Vagina (tissue), 2 donors: ENCODE data around the gene ELP4. TPM values are rescaled to one million over a fixed set of nuclear protein-coding genes. Genes with fewer than 3 reads are reported as not detected.

ENCODE experiments used
- DNase-seq, 2 donors: peaks; one replicate each; pipeline ENCODE4 v3.0.0-alpha.2; 2017; ENCODE audit errors: extremely low spot score in 2 of 2
- H3K27ac ChIP-seq: fragments of 200-600 bp; sonication (generic); one replicate; pipeline ENCODE4 v1.5.1; 2019
- H3K27me3 ChIP-seq: fragments of 200-600 bp; sonication (generic); one replicate; pipeline ENCODE4 v1.5.1; 2019
- H3K36me3 ChIP-seq, 2 donors: fragments of 200-600 bp; sonication (generic); one replicate each; pipeline ENCODE4 v1.5.1; 2017 to 2019
- H3K4me1 ChIP-seq: fragments of 200-600 bp; sonication (generic); one replicate; pipeline ENCODE4 v1.5.1; 2019
- H3K4me3 ChIP-seq, 2 donors: fragments of 200-600 bp; sonication (generic); 1 replicate in 1 of 2; 2 replicates in 1 of 2; pipeline ENCODE4 v1.5.1; 2016 to 2019
- H3K9me3 ChIP-seq: fragments of 200-600 bp; sonication (generic); one replicate; pipeline ENCODE4 v1.5.1; 2019
- POLR2A ChIP-seq, 2 donors: fragments of 450-650 bp; IDR thresholded peaks; one replicate each; pipeline ENCODE4 v1.6.1; 2017; ENCODE audit warnings: antibody characterized with exemption in 2 of 2, mild to moderate bottlenecking in 2 of 2, moderate library complexity in 2 of 2
- POLR2AphosphoS5 ChIP-seq, 2 donors: sonication (generic); formaldehyde crosslinking; IDR thresholded peaks; one replicate each; pipeline ENCODE4 v1.9.0; 2017; ENCODE audit warnings: antibody characterized with exemption in 2 of 2, mild to moderate bottlenecking in 2 of 2, low read depth in 1 of 2; ENCODE audit not compliant: insufficient read depth in 1 of 2
- intact Hi-C: fragments of 100-400 bp; cut with DNase I; formaldehyde crosslinking; loops from one replicate; pipeline ENCODE4 v1.15.1; 2023
- total RNA-seq: library from RNA; depleted of rRNA; stranded (reverse); fragments of >200 nt; gene quantifications from one replicate; pipeline ENCODE4 v1.2.3, GENCODE V29; 2016
- TF ChIP-seq, protein P1 (sequence below), 3 experiments: fragments of 450-650 bp in 2 of 3; fragments of 200-600 bp in 1 of 3; sonication (generic) in 1 of 3; IDR thresholded peaks; one replicate each; pipeline ENCODE4 v1.5.1; 2017 to 2019; ENCODE audit warnings: antibody characterized with exemption in 3 of 3, mild to moderate bottlenecking in 2 of 3, moderate library complexity in 2 of 3

The ELP4 gene
- total RNA-seq, 1 donor from 2014 or later, result 23.3 TPM

DNA sequence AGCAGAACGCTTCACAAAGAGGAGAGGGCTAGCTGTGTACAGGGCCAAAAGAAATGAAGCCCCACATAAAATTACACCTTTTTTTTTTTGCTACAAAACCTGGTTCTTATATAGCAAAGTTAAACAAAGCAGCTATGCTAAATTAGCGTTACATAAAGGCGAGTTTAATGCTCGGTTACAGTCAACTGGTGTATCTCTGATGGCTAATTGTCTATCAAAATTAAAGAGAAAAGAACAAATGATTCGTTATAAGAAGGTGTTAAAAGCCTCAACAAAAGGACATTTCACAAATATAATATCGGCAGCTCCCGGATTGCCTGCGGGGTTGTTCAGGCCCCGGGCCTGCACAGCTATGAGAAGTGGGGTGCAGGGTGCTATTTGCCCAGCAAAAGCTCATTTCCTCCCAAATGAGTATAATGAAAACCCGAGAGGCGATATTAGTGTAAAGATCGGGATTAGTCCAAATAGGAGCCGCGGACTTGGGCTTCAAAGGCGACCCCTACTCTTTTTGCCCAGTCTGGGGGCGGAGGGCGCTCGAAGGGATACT is 314.8 kb downstream of the ELP4 start:
- TF ChIP-seq, protein P1, sequence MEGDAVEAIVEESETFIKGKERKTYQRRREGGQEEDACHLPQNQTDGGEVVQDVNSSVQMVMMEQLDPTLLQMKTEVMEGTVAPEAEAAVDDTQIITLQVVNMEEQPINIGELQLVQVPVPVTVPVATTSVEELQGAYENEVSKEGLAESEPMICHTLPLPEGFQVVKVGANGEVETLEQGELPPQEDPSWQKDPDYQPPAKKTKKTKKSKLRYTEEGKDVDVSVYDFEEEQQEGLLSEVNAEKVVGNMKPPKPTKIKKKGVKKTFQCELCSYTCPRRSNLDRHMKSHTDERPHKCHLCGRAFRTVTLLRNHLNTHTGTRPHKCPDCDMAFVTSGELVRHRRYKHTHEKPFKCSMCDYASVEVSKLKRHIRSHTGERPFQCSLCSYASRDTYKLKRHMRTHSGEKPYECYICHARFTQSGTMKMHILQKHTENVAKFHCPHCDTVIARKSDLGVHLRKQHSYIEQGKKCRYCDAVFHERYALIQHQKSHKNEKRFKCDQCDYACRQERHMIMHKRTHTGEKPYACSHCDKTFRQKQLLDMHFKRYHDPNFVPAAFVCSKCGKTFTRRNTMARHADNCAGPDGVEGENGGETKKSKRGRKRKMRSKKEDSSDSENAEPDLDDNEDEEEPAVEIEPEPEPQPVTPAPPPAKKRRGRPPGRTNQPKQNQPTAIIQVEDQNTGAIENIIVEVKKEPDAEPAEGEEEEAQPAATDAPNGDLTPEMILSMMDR (IDR thresholded peaks at IDR 0.05), result no peak
- TF ChIP-seq POLR2A (IDR thresholded peaks at IDR 0.05) (no peak), POLR2AphosphoS5 (IDR thresholded peaks at IDR 0.05; ENCODE audit: insufficient read depth in 1 of 2, low read depth in 1 of 2) (no peak)
- no peak for DNase-seq
- Histone ChIP-seq H3K4me3 (no peak overlapping the region), H3K9me3 (no peaks in the 10 kb centered on the region), H3K36me3 (no peaks in the 10 kb centered on the region), H3K4me1 (peaks cover 14% of the 10 kb centered on the region), H3K27ac (no peak overlapping the region), H3K27me3 (peaks cover 18% of the 10 kb centered on the region)
- intact Hi-C loops, result no loop called here

DNA sequence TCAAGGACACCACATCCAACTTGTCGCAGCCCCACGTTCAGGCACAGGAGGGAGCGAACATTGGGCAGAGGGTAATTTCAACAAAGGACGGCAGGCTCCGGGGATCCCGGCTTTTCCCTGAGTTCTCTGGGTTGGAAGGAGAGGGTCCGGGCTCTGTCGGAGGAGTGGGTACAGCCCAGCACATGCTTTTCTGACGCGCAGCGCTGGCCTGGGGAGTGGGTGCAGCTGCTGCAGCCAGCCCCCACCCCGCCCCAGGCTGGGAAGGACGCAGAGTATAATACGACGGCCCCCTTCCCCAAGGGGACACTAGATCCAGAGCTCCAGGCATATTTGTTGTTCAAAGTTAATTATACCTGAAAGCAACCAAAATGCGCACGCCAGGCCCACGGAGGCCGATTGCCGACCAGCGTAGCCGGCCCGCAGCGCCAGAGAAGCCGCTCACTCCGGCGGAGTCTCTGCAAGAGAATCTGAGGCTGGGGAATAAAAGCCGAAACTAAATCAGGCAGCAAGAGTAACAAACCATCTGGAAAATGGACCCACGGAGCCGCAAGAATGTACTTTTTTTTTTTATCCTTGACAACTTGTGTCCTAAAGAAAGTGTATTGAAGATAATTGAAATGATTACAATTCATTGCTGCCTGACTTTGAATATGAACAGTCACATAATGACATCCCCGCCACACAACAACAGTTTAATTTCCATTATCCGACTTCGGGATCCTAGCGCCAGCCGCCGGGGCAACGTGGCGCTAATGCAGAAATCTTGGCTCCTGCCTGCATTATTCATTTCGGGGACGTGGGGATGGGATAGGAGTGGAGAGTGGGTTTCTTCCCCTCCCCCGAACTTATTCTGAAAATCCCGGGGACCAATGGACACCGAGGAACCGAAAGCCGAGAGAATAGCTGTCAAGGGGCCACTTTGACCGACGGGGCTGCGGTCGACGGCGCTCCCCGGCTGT is 315.6 kb downstream of the ELP4 start:
- peaks cover 16% of the 10 kb centered on the region for H3K27me3 ChIP-seq

DNA sequence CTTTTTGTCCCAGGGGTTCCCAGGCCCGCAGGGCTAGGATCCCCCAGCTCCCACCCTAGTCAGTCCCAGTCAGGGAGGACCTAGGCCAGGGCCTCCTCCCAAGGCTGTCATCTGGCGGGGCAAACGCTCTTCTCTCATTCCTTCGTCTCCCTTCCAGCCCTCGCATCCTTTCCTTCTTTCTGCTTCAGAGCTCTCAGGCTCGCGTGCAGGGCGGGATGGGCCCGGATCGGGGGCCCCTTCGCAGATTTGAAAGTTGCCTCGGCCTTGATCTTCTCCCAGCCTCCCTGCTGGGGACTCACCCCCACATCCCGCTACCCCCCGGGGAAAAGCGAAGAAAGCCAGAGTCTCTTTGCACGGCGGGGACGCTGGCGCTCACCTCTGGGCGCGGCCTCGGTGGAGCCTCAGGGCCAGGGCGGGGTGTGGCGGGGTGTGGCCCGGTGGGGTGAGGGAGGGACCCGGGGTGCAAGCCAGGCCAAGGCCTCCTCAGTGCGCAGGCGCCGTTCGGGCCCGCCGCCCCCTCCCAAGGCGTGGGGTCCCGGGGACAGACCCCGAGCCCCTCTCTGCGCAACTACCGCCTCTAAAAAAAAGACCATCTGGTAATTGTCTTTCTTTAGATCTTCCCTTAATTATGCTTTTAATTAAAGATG is 316.4 kb downstream of the ELP4 start:
- H3K4me1 ChIP-seq, result peaks cover 14% of the 10 kb centered on the region
- H3K4me3 ChIP-seq, result no peak overlapping the region
- peaks cover 16% of the 10 kb centered on the region for H3K27me3 ChIP-seq
- H3K27ac ChIP-seq, result no peak overlapping the region
- intact Hi-C loops, result no loop called here
- H3K36me3 ChIP-seq, result no peaks in the 10 kb centered on the region
- H3K9me3 ChIP-seq, result no peaks in the 10 kb centered on the region
- DNase-seq, result no peak
- TF ChIP-seq POLR2AphosphoS5 (IDR thresholded peaks at IDR 0.05; ENCODE audit: insufficient read depth in 1 of 2, low read depth in 1 of 2), result no peak
- TF ChIP-seq POLR2A (IDR thresholded peaks at IDR 0.05), result no peak
- TF ChIP-seq, protein P1 (IDR thresholded peaks at IDR 0.05), result no peak

More for the DNA sequence above, 315.6 kb downstream of the ELP4 start:
- no peak for DNase-seq
- Histone ChIP-seq H3K36me3 (no peaks in the 10 kb centered on the region), H3K9me3 (no peaks in the 10 kb centered on the region), H3K27ac (no peak overlapping the region), H3K4me3 (no peak overlapping the region), H3K4me1 (peaks cover 14% of the 10 kb centered on the region)
- TF ChIP-seq, protein P1 (IDR thresholded peaks at IDR 0.05), result no peak
- TF ChIP-seq POLR2A (IDR thresholded peaks at IDR 0.05) (no peak), POLR2AphosphoS5 (IDR thresholded peaks at IDR 0.05; ENCODE audit: insufficient read depth in 1 of 2, low read depth in 1 of 2) (no peak)
- intact Hi-C loops, result no loop called here

DNA sequence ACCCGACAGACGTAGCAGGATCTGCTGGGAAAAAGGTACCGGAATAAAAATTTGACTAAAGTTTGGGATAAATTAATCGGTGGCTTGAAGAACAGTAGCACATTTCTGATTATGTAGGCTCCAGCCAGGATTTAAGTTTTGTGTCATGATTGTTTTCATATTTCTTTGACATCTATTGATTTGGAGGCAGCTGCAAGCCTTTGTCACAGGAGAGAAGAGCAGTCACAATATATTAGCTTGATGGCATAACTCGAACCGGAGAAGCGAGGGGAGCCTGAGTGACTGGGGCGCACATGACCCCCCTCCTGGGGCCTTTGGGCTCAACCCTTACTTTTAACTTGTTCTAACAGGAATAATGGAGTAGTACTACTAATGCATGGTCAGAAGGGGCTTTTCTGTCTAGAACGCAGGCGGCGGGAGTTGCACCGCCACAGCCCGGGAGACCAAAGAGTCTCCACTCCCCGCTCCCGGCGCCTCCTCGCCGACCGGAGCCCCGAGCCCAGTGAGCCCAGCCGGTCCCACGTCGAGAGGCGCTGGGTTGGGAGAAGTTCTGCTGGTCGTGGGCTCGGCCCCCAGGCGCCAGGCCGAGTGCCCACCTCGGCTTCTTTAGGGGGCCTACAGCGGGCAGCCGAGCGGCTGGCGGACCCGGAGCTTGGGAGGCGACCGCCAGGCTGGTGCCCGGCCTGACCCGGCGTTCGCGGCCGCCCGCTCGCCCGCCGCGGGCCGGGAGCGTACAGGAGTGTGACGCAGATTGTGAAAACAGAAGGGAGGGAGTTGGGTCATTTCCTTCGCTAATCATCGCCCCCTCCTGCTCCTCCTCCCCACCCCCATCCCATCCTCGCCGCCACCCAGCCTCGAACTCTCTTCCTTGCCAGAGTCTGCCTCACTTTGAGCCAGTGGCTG is 317.2 kb downstream of the ELP4 start:
- no peak for DNase-seq
- Histone ChIP-seq H3K4me1 (peaks cover 14% of the 10 kb centered on the region), H3K36me3 (no peaks in the 10 kb centered on the region), H3K9me3 (no peaks in the 10 kb centered on the region), H3K27me3 (peaks cover 16% of the 10 kb centered on the region), H3K4me3 (peak overlapping the region in 1 of 2 donors; percentile 24), H3K27ac (no peak overlapping the region)
- no peak for TF ChIP-seq POLR2AphosphoS5 (IDR thresholded peaks at IDR 0.05; ENCODE audit: insufficient read depth in 1 of 2, low read depth in 1 of 2)
- no peak for TF ChIP-seq POLR2A (IDR thresholded peaks at IDR 0.05)
- TF ChIP-seq, protein P1 (IDR thresholded peaks at IDR 0.05), result no peak
- intact Hi-C loops, result no loop called here
